Germinal center (tissue), 1 donor: ENCODE data around the gene MAN1A1.

Experiments
- DNase-seq: peaks from one replicate; pipeline ENCODE4 v3.0.0; 2012; ENCODE audit warnings: mixed read lengths, low spot score

The MAN1A1 gene

DNA sequence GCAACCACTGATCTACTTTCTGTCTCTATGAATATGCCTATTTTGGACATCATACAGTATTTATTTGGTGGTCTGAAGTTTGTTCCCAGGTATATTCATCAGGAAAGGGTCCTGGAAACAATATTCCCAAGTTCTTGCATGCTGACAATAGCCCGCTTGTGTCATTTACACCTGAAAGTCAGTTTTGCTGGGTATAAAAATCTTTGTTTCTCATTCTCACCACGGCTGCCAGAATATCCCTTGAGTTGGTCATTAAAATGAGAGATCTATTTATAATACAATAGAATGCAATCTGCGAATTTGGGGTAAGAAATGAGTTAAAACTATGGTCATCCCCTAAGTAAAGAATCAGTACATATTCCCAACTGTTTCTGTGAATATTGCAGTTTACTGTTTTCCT lies 79.0 kb downstream of the MAN1A1 start:
- DNase-seq = no peak

DNA sequence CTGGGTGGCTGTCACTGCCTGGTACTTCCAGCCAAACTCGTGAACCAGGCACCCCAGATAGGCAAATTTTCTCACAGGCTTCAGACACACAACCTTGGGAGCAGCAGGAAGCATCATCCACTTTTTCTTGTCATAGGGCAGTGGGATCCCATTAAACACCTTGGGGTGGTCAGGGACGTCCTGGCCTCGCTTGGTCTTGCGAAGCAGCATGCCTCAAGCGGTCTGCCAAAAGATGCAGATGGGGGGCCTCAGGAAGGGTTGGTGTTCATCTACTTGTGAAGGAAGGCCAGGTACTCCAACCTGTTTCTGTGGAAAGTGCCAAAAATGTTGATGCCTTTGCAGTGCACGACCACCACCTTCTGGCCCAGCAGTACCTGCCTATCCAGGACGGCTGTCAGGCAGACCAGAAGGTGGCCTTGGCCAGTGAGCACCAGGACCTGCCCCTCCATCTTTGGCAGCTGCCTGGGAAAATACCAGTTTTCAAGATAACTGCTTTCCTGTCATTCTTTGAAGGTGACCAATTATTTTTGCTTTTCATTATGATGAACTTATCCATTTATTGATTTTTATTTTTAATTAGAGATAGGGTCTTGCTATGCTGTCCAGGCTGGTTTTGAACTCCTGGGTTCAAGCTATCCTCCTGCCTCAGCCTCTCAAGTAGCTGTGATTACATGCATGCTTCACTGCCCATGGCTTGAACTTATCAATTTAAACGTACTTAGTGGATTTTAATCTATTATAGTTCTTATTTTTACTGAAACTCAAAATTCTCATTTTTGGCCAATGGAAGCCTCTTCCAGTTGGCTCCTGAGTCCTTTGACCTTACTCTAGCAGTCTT lies 80.1 kb downstream of the MAN1A1 start:
- no peak for DNase-seq

DNA sequence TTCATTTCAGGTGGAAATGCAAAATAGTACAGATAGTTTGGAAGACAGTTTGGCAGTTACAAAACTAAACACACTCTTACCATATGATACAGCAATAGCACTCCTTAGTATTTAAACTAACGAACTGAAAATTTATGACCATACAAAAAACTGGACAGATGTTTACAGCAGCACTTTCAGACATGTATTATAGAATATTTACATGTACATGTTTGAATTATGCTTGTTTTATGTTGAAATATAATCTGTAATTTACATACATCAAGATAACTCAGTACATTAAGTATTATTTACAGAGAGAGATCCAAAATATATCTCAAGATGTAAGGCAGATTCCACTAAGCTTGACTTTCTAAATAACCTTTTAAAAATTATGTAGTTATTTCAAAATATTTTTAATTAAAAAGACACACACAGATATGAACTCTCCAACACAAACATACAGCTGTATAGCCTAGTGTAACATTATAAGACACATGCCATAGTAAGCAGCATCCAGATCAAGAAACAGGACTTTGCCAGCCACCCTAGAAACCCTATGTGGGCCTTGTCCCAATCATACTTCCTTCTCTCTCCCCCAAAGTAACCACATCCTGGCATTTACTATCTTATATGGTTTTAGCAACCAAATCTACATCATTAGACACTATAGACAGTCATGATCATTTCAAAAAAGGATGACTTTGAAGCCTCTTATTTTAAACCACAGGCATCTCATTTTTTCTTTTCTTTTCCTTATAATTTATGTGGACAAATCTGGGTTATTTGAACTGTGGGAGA lies 82.2 kb downstream of the MAN1A1 start:
- no peak for DNase-seq

DNA sequence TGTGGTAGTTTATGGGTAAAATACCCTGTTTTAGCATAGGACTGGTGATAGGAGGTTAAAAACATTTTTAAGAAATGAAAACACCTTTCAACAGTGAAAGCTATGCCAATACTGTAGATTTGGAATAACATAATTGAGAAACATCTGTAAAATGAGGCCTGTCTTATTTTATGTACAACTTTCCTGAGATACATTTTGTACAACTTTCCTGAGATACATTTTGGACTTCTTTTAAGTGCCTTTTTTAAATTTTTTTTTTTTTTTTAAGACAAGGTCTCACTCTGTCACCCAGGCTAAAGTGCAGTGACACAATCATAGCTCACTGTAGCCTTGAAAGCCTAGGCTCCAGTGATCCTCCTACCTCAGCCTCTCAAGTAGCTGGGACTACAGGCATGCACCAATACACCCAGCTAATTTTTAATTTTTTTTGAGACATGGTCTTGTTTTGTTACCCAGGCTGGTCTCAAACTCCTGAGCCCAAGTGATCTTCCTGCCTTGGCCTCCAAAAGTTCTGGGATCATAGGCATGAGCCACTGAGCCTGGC lies 84.6 kb downstream of the MAN1A1 start:
- DNase-seq = no peak

DNA sequence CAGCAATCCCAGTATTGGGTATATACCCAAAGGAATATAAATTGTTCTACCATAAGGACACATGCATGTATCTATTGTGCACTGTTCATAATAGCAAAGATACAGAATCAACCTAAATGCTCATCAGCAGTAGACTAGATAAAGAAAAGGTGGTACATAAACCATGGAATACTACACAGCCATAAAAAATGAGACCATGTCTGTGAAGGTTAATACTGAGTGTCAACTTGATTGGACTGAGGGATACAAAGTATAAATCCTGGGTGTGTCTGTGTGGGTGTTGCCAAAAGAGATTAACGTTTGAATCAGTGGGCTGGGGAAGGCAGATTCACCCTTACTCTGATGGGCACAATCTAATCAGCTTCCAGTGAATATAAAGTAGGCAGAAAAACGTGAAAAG lies 86.9 kb downstream of the MAN1A1 start:
- no peak for DNase-seq

DNA sequence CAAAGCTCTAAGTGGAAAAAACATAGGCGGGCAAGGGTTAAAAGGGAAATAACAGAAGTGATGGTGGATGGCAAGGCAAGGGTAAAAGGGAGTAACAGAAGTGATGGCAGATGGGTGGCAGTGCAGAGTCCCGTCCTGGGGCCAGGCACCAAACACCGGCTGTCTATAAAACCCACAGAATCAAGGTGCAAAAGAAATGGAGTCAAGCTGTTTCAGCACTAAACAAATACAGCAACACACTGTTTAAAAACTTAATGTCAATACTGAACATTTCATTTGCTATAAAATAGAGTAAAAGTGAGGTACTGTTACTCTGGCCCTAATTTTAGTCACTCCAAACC lies 87.6 kb downstream of the MAN1A1 start:
- DNase-seq = no peak

DNA sequence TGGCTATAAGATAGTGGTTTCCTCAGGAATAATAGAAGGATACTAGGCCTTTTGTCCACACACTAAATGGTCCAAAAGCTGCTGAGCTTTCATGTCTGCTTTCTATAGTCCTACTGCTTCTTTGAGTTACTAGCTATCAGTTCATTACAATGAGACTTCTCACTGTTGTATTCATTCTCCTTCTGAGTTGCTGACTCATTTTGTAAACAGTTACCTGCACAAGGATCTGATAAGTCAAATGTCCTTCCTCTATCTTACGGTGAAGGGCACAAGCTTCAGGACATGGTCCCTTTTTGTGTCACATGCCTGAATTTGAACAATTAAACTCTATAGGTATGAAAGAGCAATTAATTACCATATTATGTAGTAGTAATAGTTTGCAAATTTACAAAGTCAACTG lies 90.5 kb downstream of the MAN1A1 start:
- no peak for DNase-seq

DNA sequence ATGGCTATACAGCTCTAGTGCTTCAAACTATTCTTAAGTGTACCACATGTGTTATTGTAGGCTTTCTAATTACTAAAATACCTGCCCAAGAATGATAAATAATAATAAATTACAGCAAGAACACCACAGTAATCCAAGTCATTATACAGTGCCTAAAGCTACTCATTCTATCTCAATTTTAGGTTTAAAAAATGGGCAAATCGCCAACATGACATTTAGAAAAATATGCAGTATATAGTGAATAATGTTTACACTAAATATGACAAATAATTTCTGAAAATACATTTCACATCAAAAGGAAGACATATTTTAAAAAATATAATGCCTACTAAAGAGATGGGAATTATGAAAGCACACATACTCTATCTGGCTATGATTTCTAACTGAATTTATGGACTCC lies 91.8 kb downstream of the MAN1A1 start:
- DNase-seq = no peak

DNA sequence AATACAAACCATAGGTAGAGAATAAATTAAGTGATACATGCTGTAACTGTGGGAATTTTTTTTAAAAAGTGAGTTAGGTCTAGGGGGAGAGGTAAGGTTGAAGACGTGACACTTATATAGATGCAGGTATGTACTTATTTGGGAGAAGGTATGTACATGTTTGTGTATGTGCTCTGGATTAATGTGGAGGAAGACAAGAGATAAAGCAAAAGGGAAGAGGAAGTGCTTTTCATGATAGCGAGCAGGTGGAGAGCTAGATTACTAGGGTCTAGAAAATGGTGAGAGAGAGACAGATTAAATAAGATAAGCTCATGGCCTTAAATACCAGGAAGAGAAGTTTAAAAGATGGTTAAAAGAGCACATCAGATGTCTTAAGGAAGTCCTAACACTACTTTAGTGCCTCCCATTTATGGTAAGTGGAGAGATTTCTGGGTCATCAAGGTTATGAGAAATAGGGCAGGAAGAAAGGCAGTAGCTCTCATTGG lies 92.5 kb downstream of the MAN1A1 start:
- no peak for DNase-seq

DNA sequence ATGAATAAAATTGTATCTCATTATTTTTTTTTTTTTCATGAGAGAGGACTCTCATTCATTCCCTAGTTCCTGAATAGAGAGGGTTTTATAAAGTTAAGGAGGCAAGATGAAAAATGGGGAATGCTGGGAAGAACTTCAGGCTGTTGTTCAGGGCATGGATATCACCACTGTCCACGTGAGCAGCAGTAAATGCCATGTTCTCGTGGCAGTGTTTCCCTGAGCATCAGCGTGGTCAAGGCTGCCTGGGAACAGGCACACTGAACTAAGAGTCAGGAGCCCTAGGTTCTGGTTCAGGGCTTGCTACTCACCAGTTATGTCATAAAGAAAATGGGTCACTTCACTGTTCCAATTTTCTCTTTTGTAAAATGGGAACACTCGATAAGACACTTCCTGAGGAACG lies 93.2 kb downstream of the MAN1A1 start:
- DNase-seq = no peak

DNA sequence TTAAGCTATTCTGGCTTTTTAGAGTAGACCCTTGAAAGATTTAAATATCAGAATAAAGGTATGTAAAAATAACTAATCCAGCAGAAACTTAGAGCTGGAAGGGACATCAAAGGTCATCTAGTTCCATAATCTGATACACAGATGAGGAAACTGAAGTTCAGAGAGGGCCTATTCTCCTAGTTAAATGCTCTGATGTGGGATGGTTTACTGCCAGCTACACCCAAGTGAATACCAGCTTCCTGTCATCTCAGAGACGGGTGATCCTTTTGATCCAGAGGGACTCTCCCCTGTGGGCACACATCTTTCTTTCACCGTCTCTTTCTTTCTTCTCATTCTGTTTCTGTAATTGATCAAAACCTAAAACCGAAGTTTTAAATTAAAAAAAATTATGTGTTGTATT lies 94.1 kb downstream of the MAN1A1 start:
- DNase-seq = no peak

DNA sequence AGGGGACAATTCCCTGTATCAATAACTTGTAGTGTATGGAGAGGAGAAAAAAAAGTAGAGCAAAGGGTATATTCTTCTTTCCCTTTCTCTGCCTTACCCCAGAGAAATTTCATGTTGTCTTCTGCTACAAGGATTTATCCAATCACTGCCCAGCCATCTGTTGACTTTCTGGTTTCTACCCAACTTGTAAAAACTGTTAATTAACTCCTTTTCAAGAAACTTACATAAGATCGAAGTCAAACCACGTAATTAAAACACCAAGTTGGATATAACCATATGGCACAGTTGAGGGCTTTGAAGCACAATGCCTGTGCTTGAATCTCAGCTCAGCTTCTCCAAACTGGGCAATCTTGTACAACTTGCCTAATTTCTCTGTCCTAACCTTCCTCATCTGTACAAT lies 99.5 kb downstream of the MAN1A1 start:
- DNase-seq = no peak

DNA sequence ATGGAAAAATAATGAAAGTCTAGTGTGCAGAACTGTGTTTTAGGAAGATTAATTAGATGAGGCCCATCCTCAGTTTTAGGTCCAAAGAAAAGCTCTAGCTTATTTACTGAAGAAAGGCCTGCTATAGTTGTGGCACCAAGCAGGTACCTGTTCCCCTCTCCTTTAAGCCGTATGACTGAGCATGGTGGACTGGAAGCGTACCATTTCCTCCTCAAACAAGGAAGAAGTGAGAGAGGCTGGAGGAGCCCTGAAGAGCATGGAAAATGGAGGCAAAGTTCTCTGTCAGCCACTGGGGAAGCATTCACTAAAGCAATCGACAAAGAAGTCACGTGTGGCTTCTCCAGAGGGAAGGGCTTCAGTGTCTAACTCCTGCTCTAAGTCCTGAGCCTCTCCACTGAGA lies 100.2 kb downstream of the MAN1A1 start:
- DNase-seq = no peak

DNA sequence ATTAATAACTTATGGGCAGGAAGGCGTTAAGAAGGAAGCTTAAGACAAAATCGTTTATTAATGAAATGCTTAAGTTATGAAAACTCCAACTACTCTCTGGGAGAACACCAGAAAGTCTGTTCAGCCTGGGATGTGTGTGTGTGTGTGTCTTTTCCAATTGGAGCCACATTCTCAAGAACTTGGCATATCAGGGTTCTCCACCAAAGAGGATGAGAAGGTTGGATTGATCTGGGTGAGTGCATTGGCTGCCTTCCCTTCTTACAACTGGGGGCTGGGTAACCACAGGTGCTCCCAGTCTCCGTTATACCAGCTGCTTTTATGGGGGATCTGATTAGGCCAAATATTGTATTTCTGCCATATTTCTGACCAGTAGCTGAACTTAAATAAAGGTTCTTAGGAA lies 102.1 kb downstream of the MAN1A1 start:
- no peak for DNase-seq

DNA sequence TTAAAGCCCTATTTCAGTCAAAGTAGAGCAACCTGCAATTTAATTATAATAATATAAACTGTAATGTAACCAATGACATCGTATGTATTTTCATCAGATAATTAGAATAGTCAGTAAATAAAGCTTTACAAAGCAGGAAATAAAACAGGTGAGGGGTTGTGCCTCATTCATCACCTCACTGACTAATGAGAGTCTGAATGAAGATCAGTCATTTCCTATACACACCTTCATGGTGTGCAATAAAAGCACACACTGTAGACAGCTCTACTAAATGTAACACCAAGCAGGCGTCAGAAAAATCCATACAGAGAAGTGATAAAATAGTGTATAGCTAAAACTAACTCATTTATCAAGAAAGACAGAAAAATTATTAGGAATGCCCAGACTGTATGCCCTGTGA lies 105.9 kb downstream of the MAN1A1 start:
- DNase-seq = no peak

DNA sequence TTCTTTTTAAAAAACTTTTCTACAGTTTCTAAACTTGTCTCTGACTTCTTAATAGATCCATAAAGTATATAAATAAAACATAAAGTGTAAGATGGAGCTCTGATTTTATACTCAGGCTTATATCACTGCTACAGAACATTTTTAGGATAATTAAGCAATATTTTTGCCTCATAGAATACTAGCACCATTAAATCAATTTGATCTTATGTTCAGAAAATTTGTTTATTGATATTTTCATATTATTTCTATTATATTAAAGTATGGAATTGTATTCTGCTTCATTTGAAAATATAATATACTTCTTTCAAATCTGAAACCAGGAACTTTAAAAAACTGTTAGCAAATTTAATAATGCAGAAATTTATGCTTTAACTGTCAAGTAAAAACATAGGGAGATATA lies 106.5 kb downstream of the MAN1A1 start:
- no peak for DNase-seq

DNA sequence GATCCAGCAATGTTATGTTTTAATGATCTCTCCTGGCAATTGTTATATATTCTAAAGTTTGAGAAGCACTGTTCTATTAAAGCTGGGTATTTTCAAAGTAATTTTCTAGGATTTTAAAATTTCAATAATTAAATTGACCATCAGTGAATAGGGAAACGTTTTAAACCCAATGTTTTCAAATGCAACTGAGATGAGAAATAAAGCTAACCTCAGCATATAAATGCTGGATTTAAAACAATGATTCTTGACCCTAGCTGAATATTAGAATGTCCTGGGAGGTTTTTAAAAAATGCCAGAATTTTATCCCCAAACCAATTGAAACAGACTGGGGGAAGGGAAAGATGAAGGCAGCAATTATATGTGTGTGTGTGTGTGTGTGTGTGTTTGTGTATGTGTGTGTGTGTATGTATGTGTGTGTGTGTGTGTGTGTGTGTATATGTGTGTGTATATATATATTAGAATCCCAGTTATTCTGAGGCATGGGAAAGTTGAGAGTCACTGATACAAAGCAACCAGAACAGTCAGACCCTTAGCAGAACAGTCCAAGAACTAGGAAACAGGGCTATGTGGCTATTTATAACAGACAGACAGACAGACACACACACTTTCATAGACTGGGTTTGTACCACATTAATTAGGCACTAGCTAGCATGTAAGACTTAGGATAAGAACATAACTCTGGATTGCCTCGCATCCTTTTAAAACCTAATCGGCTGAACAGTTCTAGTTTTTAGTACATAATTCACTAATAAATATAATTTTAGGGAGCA lies 107.8 kb downstream of the MAN1A1 start:
- DNase-seq = no peak

DNA sequence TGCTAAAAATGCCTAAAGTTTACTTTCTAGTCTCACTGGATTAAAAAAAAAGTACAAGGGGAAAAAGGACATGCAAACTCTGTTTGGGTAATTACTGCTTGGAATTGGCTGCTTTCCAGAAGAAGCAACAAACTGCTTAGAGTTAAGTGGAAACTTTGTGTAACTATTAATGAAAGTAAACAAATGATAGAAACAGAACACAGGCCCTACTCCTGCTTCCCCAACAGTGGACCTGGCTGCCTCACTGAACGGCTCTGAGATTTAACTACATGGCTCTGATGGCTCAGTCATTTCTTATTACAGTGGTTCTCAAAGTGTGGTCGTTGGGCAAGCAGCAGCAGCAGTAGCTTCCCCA lies 108.5 kb downstream of the MAN1A1 start:
- DNase-seq = no peak

DNA sequence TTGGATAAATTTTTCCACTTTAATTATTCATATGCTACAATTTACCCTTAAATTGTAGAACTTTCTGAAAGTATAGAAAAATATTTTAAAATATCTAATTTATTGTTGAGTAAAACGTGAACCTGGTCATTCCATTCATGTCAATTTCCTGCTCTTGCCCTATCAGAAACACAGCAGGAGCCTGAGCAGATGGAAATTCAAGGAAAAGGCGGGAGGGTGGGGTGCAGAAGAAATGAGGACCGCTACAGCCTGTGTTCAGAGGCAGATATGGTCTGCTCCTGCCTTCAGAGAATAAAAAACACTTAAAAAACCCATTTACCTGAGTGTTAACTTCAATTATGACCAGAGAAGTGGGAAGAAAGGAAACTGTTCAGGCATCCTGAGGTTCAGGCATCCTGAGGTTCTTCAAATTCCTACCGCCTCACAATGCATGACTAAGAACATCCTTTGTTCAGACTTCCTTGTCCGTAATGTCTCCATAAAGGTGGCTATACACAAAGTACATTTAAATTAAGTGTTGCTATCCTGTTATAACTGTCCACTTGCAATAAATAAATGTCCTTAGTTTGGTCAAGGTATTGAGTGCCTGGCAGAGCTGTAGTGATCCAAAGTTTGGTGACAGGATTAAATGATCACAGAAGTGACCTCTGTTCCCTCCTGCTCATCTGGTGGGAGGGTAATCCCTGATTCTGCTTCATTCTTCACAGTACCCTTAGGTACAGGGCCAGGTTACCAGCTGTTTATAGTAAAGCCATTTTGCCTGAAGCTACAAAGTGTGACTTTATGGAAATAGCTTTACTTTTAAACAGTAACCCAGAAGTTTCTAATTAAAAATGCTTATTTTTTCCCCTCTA lies 109.1 kb downstream of the MAN1A1 start:
- DNase-seq = no peak

DNA sequence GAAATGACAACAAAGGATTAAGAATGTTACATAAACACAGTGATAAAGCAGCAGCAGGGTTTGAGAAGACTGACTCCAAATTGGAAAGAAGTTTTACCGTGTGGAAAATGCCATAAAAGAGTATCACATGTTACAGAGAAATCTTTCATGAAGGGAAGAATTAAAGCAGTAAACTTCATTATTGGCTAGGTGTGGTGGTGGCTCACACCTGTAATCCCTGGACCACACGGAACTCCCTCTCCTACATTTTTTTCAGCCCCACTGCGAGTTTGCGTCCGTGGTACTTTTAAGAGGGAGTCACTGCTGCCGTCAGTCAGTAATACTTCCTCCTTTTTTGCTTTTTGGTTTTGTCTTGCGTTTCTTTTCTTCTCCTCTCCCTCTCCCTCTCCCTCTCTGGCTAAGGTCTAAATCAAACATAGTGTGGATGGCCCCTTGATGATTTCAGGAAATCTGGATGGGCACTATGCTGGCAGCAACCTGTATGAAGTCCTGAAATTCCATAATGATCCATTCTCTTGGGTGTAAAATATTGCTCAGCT lies 112.3 kb downstream of the MAN1A1 start:
- no peak for DNase-seq

DNA sequence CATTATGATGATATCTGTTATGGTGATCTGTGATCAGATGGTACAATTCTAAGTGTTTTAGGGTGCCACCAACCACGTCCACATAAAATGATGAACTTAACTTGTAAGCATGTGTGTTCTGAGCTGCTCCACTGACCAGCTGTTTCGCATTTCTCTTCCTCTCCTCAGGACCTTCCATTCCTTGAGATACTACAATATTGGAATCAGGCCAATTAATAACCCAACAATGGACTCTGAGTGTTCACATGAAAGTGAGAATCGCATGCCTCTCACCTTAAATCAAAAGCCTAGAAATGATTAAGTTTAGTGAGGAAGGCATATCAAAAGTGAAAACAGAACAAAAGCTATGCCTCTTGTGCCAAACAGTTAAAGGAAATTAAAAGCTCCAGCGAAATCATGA lies 114.6 kb downstream of the MAN1A1 start:
- DNase-seq = no peak
